Kidney (tissue), 11 donors: ENCODE measurements around the gene SRGAP2. TPM values are rescaled to one million over a fixed set of nuclear protein-coding genes. Genes with fewer than 3 reads are reported as not detected.
A peak's percentile ranks its signal among the peaks of the same experiment; 100 is the strongest.
"Not testable (repeated sequence)": the region's sequence is repeated elsewhere in the genome, so short reads cannot be mapped to it uniquely, and the experiment has no call there.

Experiments
- DNase-seq, 5 donors: peaks; one replicate each; pipeline ENCODE4 v3.0.0-alpha.2; 2013 to 2020
- FAIRE-seq: peaks from 2 replicates; lab custom pipeline; 2012; peaks lifted over from hg19 to GRCh38; lab: Jason Lieb, UNC
- H3K27ac ChIP-seq, 2 donors: one replicate each; pipeline ENCODE4 v1.7.0; 2013; ENCODE audit warnings: low read depth in 2 of 2, low read length in 2 of 2, inconsistent platforms in 1 of 2
- H3K27me3 ChIP-seq: one replicate; pipeline ENCODE4 v1.7.1; 2013; ENCODE audit warnings: low read length, inconsistent platforms; ENCODE audit not compliant: control insufficient read depth, insufficient read depth
- H3K36me3 ChIP-seq, 3 donors: one replicate each; pipeline versions ENCODE4 v1.7.0 to v1.7.1; 2013; ENCODE audit warnings: low read length in 3 of 3, control low read depth in 1 of 3, inconsistent platforms in 1 of 3; ENCODE audit not compliant: insufficient read depth in 3 of 3, control insufficient read depth in 2 of 3
- H3K4me1 ChIP-seq, 3 donors: one replicate each; pipeline versions ENCODE4 v1.7.0 to v1.7.1; 2013; ENCODE audit warnings: low read length in 3 of 3, inconsistent platforms in 1 of 3, low read depth in 1 of 3; ENCODE audit not compliant: control insufficient read depth in 2 of 3, insufficient read depth in 2 of 3
- H3K4me3 ChIP-seq, 3 donors: one replicate each; pipeline versions ENCODE4 v1.7.0 to v1.8.1; 2013; ENCODE audit warnings: low read length in 3 of 3, control low read depth in 1 of 3, inconsistent platforms in 1 of 3
- H3K9ac ChIP-seq, 3 donors: one replicate each; pipeline versions ENCODE4 v1.7.0 to v1.7.1; 2013; ENCODE audit warnings: low read length in 3 of 3, control low read depth in 1 of 3, inconsistent platforms in 1 of 3
- H3K9me3 ChIP-seq, 3 donors: one replicate each; pipeline versions ENCODE4 v1.7.0 to v1.7.1; 2013; ENCODE audit warnings: low read length in 3 of 3, control low read depth in 1 of 3, inconsistent platforms in 1 of 3; ENCODE audit not compliant: control insufficient read depth in 2 of 3, insufficient read depth in 1 of 3
- intact Hi-C: fragments of 100-400 bp; cut with DNase I; formaldehyde crosslinking; loops from one replicate; pipeline ENCODE4 v1.11.1; 2022
- polyA plus RNA-seq: library from polyadenylated mRNA; stranded (reverse); fragments of 350-450 nt; fragmentation: Illumina TruSeq; extraction: RNeasy Lipid Tissue Mini Kit (QIAGEN cat#74804); gene quantifications from one replicate; pipeline ENCODE4 v1.2.3, GENCODE V29; 2014; ENCODE audit warnings: low read depth, low replicate concordance; ENCODE audit not compliant: insufficient read depth
- total RNA-seq: library from RNA; stranded (reverse); fragmentation: NEBNext Ultra II Directional; extraction: Animal tissue kit (Norgen Biotek cat#: 25700); gene quantifications from one replicate; pipeline ENCODE4 v1.2.1, GENCODE V29; 2021
- donor health status: control.
- donor health status: control.
- donor health status: DM: yes; HTN: yes; CAD: no.
- donor health status: Normal renal cell carcinoma (clear cell type).

The SRGAP2 gene
- total and polyA plus RNA-seq, 2 donors from 2014 or later = 11.4 to 67.3 TPM

GRCh38 chr1:206231989-206232388 lies 28.6 kb downstream of the SRGAP2 start:
- H3K27ac ChIP-seq, DNase-seq, H3K4me3 ChIP-seq, H3K36me3 ChIP-seq, H3K9ac ChIP-seq, H3K9me3 ChIP-seq, H3K4me1 ChIP-seq, intact Hi-C loops, H3K27me3 ChIP-seq, FAIRE-seq: not testable (repeated sequence)

DNA sequence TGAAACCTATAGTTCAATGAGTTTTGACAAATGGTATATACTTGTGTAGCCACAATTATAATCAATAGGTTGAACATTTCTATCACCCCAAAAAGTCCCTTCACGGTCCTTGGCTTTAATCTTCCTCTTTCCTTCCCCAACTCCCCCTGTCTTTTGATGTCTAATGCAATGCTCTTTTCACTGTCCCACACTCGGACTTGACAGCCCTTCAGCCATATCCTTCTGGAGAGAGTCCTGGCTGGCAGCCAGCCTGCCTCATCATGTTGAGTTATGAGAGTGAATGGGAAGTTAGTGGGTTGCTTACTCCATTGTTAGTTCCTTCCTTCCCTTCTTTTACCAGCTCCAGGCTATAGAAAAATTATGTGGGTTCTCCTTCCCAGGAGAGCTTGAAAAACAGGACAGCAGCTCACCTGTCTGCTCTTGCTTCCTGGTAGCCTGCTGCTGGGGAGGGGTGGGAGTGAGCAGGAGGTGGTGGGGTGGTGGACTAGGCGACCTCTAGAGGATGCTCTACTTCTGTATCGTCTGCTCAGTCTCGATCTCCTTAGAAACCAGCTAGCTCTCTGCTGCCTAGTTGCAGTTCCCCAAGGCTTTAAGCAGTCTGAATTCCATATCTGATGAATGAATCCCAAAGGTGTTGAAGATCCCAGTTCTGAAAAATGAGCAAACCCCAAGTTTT lies 29.8 kb downstream of the SRGAP2 start:
- H3K9me3 ChIP-seq, H3K4me3 ChIP-seq, H3K4me1 ChIP-seq, H3K27me3 ChIP-seq, intact Hi-C loops, FAIRE-seq, DNase-seq, H3K9ac ChIP-seq, H3K27ac ChIP-seq, H3K36me3 ChIP-seq: not testable (repeated sequence)

- H3K27ac ChIP-seq, DNase-seq, H3K36me3 ChIP-seq, H3K4me1 ChIP-seq, intact Hi-C loops, H3K4me3 ChIP-seq, H3K9ac ChIP-seq, FAIRE-seq, H3K9me3 ChIP-seq, H3K27me3 ChIP-seq: not testable (repeated sequence)
Measured at GRCh38 chr1:206234189-206234916, 31.0 kb downstream of the SRGAP2 start.

DNA sequence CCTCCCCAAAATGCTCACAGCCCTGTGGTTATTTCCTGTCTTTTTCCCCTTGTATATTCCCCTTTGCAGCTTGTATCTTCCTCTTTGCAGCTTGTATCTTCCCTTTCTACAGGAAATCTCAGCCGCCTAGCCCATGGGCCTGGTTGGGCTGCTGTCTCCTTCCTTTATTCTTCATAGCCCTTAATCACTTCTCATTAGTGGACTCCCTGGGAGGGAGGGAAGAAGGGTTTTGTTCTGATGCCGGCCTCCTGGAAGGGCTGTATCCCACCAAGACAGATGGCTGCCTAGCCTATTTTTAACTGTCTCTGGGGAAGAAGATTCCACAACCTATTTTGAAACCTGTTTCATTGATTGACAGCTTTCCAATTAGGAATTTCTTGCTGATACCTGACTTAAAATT lies 31.8 kb downstream of the SRGAP2 start:
- H3K9ac ChIP-seq, H3K4me1 ChIP-seq, H3K36me3 ChIP-seq, H3K9me3 ChIP-seq, intact Hi-C loops, DNase-seq, H3K4me3 ChIP-seq, H3K27ac ChIP-seq, H3K27me3 ChIP-seq, FAIRE-seq: not testable (repeated sequence)

DNA sequence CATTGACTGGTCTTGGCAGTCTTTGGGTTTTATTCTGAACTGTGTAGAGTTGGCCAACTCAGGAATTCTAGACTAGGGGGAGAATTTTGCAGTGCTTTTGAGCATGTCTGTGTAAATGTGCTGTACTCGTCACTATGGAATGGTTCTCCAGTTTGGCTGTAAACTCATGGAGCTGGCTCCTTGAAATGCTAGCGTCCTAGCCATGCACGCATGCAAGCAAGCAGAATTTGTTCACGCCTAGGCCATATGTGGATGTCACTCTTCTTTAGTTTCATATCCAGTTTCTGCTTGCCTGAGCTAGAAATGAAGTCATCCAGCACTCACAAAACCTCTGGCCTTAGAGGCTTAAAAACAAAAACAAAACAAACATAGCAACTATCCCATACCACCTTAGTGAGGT lies 36.9 kb downstream of the SRGAP2 start:
- H3K9me3 ChIP-seq, H3K4me3 ChIP-seq, intact Hi-C loops, FAIRE-seq, H3K36me3 ChIP-seq, H3K27ac ChIP-seq, H3K27me3 ChIP-seq, H3K4me1 ChIP-seq, H3K9ac ChIP-seq: not testable (repeated sequence)
- peak in 1 of 5 donors; percentile 0 for DNase-seq

- H3K36me3 ChIP-seq, FAIRE-seq, H3K9ac ChIP-seq, H3K27me3 ChIP-seq, intact Hi-C loops, H3K9me3 ChIP-seq, H3K4me1 ChIP-seq, H3K4me3 ChIP-seq, H3K27ac ChIP-seq: not testable (repeated sequence)
- DNase-seq = peak in 1 of 5 donors; percentile 0
Measured at GRCh38 chr1:206243335-206243734, 40.0 kb downstream of the SRGAP2 start.

DNA sequence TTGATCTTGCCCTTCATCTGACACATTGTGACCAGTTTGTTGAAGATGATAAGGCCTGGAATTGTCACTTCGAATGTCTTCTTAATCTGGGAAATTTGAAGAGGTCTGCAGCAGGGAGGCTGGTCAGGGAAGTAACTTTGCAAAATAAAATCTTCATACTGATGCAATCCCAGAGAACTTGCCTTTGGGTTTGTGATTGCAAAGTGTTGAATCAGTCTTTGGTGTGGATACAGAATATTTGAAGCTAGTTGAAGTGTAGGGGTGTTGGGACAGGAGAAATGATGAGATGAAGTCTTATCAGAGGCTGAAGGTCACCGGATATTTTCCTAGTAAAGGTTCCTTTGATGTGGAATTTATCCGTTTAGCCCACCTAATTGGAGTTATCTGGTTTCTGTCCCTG lies 42.1 kb downstream of the SRGAP2 start:
- H3K9ac ChIP-seq, H3K27ac ChIP-seq, H3K4me1 ChIP-seq, H3K9me3 ChIP-seq, FAIRE-seq, H3K4me3 ChIP-seq, H3K36me3 ChIP-seq, DNase-seq, intact Hi-C loops, H3K27me3 ChIP-seq: not testable (repeated sequence)

DNA sequence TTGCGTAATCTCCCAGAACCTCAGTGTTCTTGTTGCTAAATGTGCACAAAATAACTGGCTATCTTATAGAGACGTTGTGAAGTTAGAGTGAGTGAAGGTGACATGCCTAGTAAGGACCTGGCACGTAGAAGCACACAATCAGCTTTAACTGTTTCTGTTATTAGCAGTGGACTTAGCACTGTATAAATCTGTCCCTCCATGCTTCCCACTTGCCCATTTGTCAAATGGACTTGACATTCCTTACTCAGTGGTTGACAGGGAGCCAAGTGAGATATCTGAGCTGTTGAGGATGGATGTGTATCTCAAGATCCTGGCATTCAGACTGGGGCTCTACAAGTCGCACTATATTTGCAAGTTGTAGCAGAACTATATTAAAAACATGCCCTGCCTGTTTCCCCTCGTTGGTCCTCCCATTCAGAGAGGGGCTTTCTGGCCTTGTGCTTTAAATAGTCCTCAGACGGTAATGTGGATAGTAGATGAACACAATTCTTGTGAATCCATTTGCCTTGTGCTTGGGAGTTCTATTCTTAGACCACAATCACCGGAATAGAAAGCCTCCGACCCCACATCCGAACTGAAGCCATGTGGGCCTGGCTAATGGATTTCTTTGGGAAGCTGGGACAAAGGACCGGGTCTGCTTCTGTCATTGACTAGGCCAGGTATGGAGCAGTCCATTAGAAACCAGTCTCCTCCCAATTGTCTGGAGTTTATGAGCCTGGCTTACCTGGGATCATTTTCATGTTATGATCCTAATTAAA lies 43.0 kb downstream of the SRGAP2 start:
- H3K36me3 ChIP-seq, H3K27me3 ChIP-seq, H3K9me3 ChIP-seq, DNase-seq, H3K4me3 ChIP-seq, H3K9ac ChIP-seq, FAIRE-seq, intact Hi-C loops, H3K27ac ChIP-seq, H3K4me1 ChIP-seq: not testable (repeated sequence)
